Measurements from ENCODE around the gene MAP2K3.

GRCh38 chr17:21249086-21249795 lies 35.3 kb upstream of the MAP2K3 start:
- TF ChIP-seq CTCF (IDR thresholded peaks at IDR 0.05): no peak
- TF ChIP-seq POLR2A (IDR thresholded peaks at IDR 0.05): no peak

Data from lower leg skin (tissue), 3 donors.